ENCODE data around the gene SOX18. TPM values are rescaled to one million over a fixed set of nuclear protein-coding genes. Genes with fewer than 3 reads are reported as not detected.
A peak's percentile ranks its signal among the peaks of the same experiment; 100 is the strongest.

The SOX18 gene
- total and polyA plus RNA-seq, 2 of the 13 experiments (the other 11 are each of a cell fraction or from before 2014, with no cell fraction given), result 1.6 to 1.9 TPM

DNA sequence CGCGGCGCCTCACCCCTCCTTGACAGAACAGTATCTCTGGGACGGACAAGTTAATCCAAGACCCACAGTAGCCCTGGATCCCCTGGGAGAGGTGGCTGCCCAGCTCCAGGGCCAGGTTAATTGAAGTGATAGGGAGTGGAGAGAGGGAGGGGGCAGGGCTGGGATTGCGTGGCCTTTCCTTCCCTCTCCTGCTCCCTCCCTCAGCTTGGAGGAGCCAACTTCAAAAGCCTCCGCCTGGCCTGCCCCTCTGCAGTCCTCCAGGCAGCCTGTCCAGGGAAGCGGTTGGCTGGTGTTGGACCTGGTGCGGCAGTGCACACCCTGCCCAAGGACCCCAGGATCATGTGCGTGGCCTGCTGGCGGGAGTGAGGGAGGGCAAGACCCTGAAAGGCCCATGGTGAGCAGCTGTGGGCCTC, 13.5 kb downstream of the SOX18 start, which contains the start of gene C20orf204 (continued):
- TF ChIP-seq, protein P1, sequence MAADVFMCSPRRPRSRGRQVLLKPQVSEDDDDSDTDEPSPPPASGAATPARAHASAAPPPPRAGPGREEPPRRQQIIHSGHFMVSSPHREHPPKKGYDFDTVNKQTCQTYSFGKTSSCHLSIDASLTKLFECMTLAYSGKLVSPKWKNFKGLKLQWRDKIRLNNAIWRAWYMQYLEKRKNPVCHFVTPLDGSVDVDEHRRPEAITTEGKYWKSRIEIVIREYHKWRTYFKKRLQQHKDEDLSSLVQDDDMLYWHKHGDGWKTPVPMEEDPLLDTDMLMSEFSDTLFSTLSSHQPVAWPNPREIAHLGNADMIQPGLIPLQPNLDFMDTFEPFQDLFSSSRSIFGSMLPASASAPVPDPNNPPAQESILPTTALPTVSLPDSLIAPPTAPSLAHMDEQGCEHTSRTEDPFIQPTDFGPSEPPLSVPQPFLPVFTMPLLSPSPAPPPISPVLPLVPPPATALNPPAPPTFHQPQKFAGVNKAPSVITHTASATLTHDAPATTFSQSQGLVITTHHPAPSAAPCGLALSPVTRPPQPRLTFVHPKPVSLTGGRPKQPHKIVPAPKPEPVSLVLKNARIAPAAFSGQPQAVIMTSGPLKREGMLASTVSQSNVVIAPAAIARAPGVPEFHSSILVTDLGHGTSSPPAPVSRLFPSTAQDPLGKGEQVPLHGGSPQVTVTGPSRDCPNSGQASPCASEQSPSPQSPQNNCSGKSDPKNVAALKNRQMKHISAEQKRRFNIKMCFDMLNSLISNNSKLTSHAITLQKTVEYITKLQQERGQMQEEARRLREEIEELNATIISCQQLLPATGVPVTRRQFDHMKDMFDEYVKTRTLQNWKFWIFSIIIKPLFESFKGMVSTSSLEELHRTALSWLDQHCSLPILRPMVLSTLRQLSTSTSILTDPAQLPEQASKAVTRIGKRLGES (CRISPR knock-in tag; IDR thresholded peaks at IDR 0.05; ENCODE audit: borderline replicate concordance), result no peak
- TF ChIP-seq ZNF773 (CRISPR knock-in tag; IDR thresholded peaks at IDR 0.05; ENCODE audit: borderline replicate concordance), result peak; percentile 14; the same call in 1 of the 2 replicates
- TF ChIP-seq ZNF10 (CRISPR knock-in tag; IDR thresholded peaks at IDR 0.05; ENCODE audit: borderline replicate concordance, low read depth), result no peak
- TF ChIP-seq, protein P2, sequence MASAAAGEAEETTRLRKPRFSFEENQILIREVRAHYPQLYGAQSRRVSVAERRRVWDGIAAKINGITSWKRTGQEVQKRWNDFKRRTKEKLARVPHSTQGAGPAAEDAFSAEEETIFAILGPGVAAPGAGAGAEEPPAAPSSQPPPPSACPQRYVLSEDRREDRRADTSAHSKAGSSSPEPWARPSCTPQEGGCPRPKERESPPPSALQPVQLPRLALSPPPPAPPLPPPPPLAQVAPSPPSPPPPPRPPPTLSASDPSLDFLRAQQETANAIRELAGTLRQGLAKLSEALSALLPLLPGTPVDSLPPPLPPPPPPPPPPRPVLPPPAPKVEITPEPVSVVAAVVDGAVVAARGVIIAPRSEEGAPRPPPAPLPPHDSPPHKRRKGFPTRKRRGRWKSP (CRISPR knock-in tag; IDR thresholded peaks at IDR 0.05), result no peak; the same call in 1 of the 2 replicates
- no peak for TF ChIP-seq PAWR (CRISPR knock-in tag; IDR thresholded peaks at IDR 0.05; ENCODE audit: borderline replicate concordance)
- TF ChIP-seq ZNF777 (CRISPR knock-in tag; IDR thresholded peaks at IDR 0.05), result no peak
- TF ChIP-seq, protein P3, sequence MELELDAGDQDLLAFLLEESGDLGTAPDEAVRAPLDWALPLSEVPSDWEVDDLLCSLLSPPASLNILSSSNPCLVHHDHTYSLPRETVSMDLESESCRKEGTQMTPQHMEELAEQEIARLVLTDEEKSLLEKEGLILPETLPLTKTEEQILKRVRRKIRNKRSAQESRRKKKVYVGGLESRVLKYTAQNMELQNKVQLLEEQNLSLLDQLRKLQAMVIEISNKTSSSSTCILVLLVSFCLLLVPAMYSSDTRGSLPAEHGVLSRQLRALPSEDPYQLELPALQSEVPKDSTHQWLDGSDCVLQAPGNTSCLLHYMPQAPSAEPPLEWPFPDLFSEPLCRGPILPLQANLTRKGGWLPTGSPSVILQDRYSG (CRISPR knock-in tag; IDR thresholded peaks at IDR 0.05), result no peak
- peak; percentile 85 for TF ChIP-seq RFXAP (CRISPR knock-in tag; IDR thresholded peaks at IDR 0.05; ENCODE audit: borderline replicate concordance)
- TF ChIP-seq KLF6 (CRISPR knock-in tag; IDR thresholded peaks at IDR 0.05), result no peak
- peak; percentile 64; the same call in 1 of the 2 replicates for TF ChIP-seq CENPT (CRISPR knock-in tag; IDR thresholded peaks at IDR 0.05; ENCODE audit: low read depth)
- TF ChIP-seq, protein P4, sequence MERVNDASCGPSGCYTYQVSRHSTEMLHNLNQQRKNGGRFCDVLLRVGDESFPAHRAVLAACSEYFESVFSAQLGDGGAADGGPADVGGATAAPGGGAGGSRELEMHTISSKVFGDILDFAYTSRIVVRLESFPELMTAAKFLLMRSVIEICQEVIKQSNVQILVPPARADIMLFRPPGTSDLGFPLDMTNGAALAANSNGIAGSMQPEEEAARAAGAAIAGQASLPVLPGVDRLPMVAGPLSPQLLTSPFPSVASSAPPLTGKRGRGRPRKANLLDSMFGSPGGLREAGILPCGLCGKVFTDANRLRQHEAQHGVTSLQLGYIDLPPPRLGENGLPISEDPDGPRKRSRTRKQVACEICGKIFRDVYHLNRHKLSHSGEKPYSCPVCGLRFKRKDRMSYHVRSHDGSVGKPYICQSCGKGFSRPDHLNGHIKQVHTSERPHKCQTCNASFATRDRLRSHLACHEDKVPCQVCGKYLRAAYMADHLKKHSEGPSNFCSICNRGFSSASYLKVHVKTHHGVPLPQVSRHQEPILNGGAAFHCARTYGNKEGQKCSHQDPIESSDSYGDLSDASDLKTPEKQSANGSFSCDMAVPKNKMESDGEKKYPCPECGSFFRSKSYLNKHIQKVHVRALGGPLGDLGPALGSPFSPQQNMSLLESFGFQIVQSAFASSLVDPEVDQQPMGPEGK (CRISPR knock-in tag; IDR thresholded peaks at IDR 0.05), result peak; percentile 91
- TF ChIP-seq, protein P5, sequence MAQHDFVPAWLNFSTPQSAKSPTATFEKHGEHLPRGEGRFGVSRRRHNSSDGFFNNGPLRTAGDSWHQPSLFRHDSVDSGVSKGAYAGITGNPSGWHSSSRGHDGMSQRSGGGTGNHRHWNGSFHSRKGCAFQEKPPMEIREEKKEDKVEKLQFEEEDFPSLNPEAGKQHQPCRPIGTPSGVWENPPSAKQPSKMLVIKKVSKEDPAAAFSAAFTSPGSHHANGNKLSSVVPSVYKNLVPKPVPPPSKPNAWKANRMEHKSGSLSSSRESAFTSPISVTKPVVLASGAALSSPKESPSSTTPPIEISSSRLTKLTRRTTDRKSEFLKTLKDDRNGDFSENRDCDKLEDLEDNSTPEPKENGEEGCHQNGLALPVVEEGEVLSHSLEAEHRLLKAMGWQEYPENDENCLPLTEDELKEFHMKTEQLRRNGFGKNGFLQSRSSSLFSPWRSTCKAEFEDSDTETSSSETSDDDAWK (CRISPR knock-in tag; IDR thresholded peaks at IDR 0.05), result no peak
- no peak for TF ChIP-seq HDAC6 (IDR thresholded peaks at IDR 0.05; ENCODE audit: low read depth, low read length)
- no peak for TF ChIP-seq JUND (CRISPR knock-in tag; IDR thresholded peaks at IDR 0.05)
- TF ChIP-seq, protein P6, sequence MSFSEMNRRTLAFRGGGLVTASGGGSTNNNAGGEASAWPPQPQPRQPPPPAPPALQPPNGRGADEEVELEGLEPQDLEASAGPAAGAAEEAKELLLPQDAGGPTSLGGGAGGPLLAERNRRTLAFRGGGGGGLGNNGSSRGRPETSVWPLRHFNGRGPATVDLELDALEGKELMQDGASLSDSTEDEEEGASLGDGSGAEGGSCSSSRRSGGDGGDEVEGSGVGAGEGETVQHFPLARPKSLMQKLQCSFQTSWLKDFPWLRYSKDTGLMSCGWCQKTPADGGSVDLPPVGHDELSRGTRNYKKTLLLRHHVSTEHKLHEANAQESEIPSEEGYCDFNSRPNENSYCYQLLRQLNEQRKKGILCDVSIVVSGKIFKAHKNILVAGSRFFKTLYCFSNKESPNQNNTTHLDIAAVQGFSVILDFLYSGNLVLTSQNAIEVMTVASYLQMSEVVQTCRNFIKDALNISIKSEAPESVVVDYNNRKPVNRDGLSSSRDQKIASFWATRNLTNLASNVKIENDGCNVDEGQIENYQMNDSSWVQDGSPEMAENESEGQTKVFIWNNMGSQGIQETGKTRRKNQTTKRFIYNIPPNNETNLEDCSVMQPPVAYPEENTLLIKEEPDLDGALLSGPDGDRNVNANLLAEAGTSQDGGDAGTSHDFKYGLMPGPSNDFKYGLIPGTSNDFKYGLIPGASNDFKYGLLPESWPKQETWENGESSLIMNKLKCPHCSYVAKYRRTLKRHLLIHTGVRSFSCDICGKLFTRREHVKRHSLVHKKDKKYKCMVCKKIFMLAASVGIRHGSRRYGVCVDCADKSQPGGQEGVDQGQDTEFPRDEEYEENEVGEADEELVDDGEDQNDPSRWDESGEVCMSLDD (CRISPR knock-in tag; IDR thresholded peaks at IDR 0.05; ENCODE audit: borderline replicate concordance), result no peak
- TF ChIP-seq GATAD1 (CRISPR knock-in tag; IDR thresholded peaks at IDR 0.05), result peak; percentile 57
- no peak; the same call in 1 of the 2 replicates for TF ChIP-seq ZNF430 (CRISPR knock-in tag; IDR thresholded peaks at IDR 0.05)
- 0 out of 2 replicates have a peak, but pooled peaks have one; percentile 19 for TF ChIP-seq MIER3 (CRISPR knock-in tag; IDR thresholded peaks at IDR 0.05; ENCODE audit: borderline replicate concordance)

Data from HepG2 (cell line).